HCT116 (cell line): ENCODE measurements around the gene ACVR1. TPM values are rescaled to one million over a fixed set of nuclear protein-coding genes. Genes with fewer than 3 reads are reported as not detected.

ENCODE experiments used
- ATAC-seq: fragments of 200-7000 bp; cut with Tn5 transposase; 2 replicates; pipeline ENCODE4 v1.9.1; 2020; ENCODE audit warnings: mild to moderate bottlenecking, moderate library complexity
- BruUV-seq: library from RNA; stranded (reverse); fragments of 400-500 nt; replicated peaks from 2 replicates; lab custom pipeline; 2021; lab: Mats Ljungman, UMichigan
- CTCF ChIA-PET: fragments of 300-600 bp; sonication (Branson Sonifier 250); formaldehyde crosslinking; loops from one replicate; lab custom pipeline; 2021; ENCODE audit warnings: antibody characterized with exemption; lab: Charles Lee
- POLR2A ChIA-PET: fragments of 300-600, 350-600 bp; sonication (Branson Sonifier 250); formaldehyde crosslinking; loops from one replicate; lab custom pipeline; 2021; ENCODE audit warnings: antibody characterized with exemption; lab: Charles Lee
- RAD21 ChIA-PET, 2 experiments: fragments of 300-600 bp; sonication (Branson Sonifier 250); formaldehyde crosslinking; loops; one replicate each; lab custom pipeline; 2023; ENCODE audit warnings: low total read pairs in 2 of 2; ENCODE audit not compliant: uncharacterized antibody in 2 of 2, unreplicated experiment in 2 of 2, low non-redundant PET in 1 of 2; lab: Charles Lee
- DNase-seq: peaks from one replicate; pipeline ENCODE4 v3.0.0-alpha.2; 2010; ENCODE audit warnings: low read depth, low spot score
- H2AFZ ChIP-seq: fragments of 200-600 bp; shearing (Covaris generic), sonication (generic); 2 replicates; pipeline ENCODE4 v1.6.1; 2017; ENCODE audit warnings: low read depth, mixed run types, mixed read lengths, antibody characterized with exemption, low read length; ENCODE audit not compliant: poor library complexity, severe bottlenecking
- H3K27ac ChIP-seq: 2 replicates; pipeline ENCODE4 v1.5.1; 2012; ENCODE audit warnings: low read depth, low read length
- H3K27me3 ChIP-seq: fragments of 200-600 bp; sonication (generic); 2 replicates; pipeline ENCODE4 v1.6.1; 2016; ENCODE audit warnings: mixed run types, low read length, mixed read lengths; ENCODE audit not compliant: insufficient read depth
- H3K36me3 ChIP-seq, 2 experiments: fragments of 200-500 bp in 1 of 2; fragments of 200-600 bp in 1 of 2; sonication (Bioruptor generic) in 1 of 2; sonication (generic) in 1 of 2; 2 replicates each; pipeline versions ENCODE4 v1.5.1 to v1.6.1; 2014 to 2016; ENCODE audit warnings: low read length in 2 of 2, inconsistent platforms in 1 of 2, mixed read lengths in 1 of 2, mixed run types in 1 of 2; ENCODE audit not compliant: insufficient read depth in 2 of 2, control insufficient read depth in 1 of 2
- H3K4me1 ChIP-seq, 2 experiments: fragments of 200-600 bp in 1 of 2; sonication (generic) in 1 of 2; 2 replicates each; pipeline versions ENCODE4 v1.5.1 to v1.6.1; 2012 to 2017; ENCODE audit warnings: low read length in 2 of 2, inconsistent platforms in 1 of 2, mild to moderate bottlenecking in 1 of 2, mixed read lengths in 1 of 2, mixed run types in 1 of 2, moderate library complexity in 1 of 2; ENCODE audit not compliant: insufficient read depth in 2 of 2, control insufficient read depth in 1 of 2
- H3K4me2 ChIP-seq: fragments of 200-600 bp; sonication (generic); 2 replicates; pipeline ENCODE4 v1.6.1; 2017; ENCODE audit warnings: mixed run types, low read length, mixed read lengths
- H3K4me3 ChIP-seq, 2 experiments: fragments of 200-600 bp in 1 of 2; sonication (generic) in 1 of 2; replicated peaks in 1 of 2; 2 replicates each; pipeline ENCODE4 v1.5.1; 2011 to 2016; ENCODE audit warnings: low read length in 2 of 2, control low read depth in 1 of 2, low read depth in 1 of 2, mild to moderate bottlenecking in 1 of 2, mixed read lengths in 1 of 2, mixed run types in 1 of 2
- H3K79me2 ChIP-seq: fragments of 200-600 bp; sonication (generic); 2 replicates; pipeline ENCODE4 v1.6.1; 2017; ENCODE audit warnings: mild to moderate bottlenecking, mixed run types, low read length, moderate library complexity, mixed read lengths; ENCODE audit not compliant: insufficient read depth
- H3K9ac ChIP-seq: fragments of 200-600 bp; sonication (generic); 2 replicates; pipeline ENCODE4 v1.6.1; 2016; ENCODE audit warnings: low read length, mixed read lengths
- H3K9me2 ChIP-seq: fragments of 200-600 bp; sonication (generic), shearing (Covaris generic); 2 replicates; pipeline ENCODE4 v1.6.1; 2017; ENCODE audit warnings: mixed run types, mild to moderate bottlenecking, moderate library complexity; ENCODE audit not compliant: insufficient read depth
- H3K9me3 ChIP-seq, 2 experiments: fragments of 200-500 bp in 1 of 2; fragments of 200-600 bp in 1 of 2; sonication (Bioruptor generic) in 1 of 2; sonication (generic) in 1 of 2; 2 replicates each; pipeline ENCODE4 v1.6.1; 2014 to 2017; ENCODE audit warnings: low read length in 2 of 2, mixed read lengths in 2 of 2, inconsistent platforms in 1 of 2, low read depth in 1 of 2, mild to moderate bottlenecking in 1 of 2, mixed run types in 1 of 2, moderate library complexity in 1 of 2; ENCODE audit not compliant: control insufficient read depth in 1 of 2, insufficient read depth in 1 of 2
- H4K20me1 ChIP-seq: fragments of 200-600 bp; sonication (generic), shearing (Covaris generic); 2 replicates; pipeline ENCODE4 v1.6.1; 2017; ENCODE audit warnings: mixed run types, mild to moderate bottlenecking, moderate library complexity; ENCODE audit not compliant: insufficient read depth
- CBX3 ChIP-seq: IDR thresholded peaks from 2 replicates; pipeline ENCODE4 v1.6.1; 2012; ENCODE audit warnings: low read depth
- CEBPB ChIP-seq: IDR thresholded peaks from 2 replicates; pipeline ENCODE4 v1.6.1; 2012; ENCODE audit warnings: low read depth
- EGR1 ChIP-seq: IDR thresholded peaks from 2 replicates; pipeline ENCODE4 v1.6.1; 2012; ENCODE audit warnings: low read depth
- ELF1 ChIP-seq: IDR thresholded peaks from 2 replicates; pipeline ENCODE4 v1.6.1; 2012; ENCODE audit warnings: low read depth, borderline replicate concordance
- EZH2 ChIP-seq: fragments of 200-600 bp; sonication (generic); IDR thresholded peaks from 2 replicates; pipeline ENCODE4 v1.6.1; 2017; ENCODE audit warnings: antibody characterized with exemption, mixed run types
- EZH2phosphoT487 ChIP-seq: fragments of 200-600 bp; IDR thresholded peaks from 2 replicates; pipeline ENCODE4 v1.6.1; 2018; ENCODE audit warnings: antibody characterized with exemption, borderline replicate concordance
- FOSL1 ChIP-seq: IDR thresholded peaks from 2 replicates; pipeline ENCODE4 v1.6.1; 2012; ENCODE audit warnings: low read depth
- JUND ChIP-seq: IDR thresholded peaks from 2 replicates; pipeline ENCODE4 v1.6.1; 2012
- POLR2A ChIP-seq: IDR thresholded peaks from 2 replicates; pipeline ENCODE4 v1.7.0; 2011; ENCODE audit warnings: borderline replicate concordance; ENCODE audit not compliant: insufficient read depth, insufficient read length; ENCODE audit errors: extremely low read depth
- POLR2AphosphoS5 ChIP-seq: IDR thresholded peaks from 2 replicates; pipeline ENCODE4 v1.6.1; 2011; ENCODE audit warnings: mild to moderate bottlenecking, low read depth, low read length, moderate library complexity
- RAD21 ChIP-seq: IDR thresholded peaks from 2 replicates; pipeline ENCODE4 v1.6.1; 2012; ENCODE audit warnings: low read depth, mild to moderate bottlenecking
- SIN3A ChIP-seq: IDR thresholded peaks from 2 replicates; pipeline ENCODE4 v1.6.1; 2012; ENCODE audit warnings: low read depth
- SP1 ChIP-seq: IDR thresholded peaks from 2 replicates; pipeline ENCODE4 v1.6.1; 2012; ENCODE audit warnings: low read depth
- YY1 ChIP-seq: IDR thresholded peaks from 2 replicates; pipeline ENCODE4 v1.6.1; 2011; ENCODE audit warnings: low read length, low read depth, moderate library complexity, mild to moderate bottlenecking; ENCODE audit not compliant: insufficient replicate concordance; ENCODE audit errors: extremely low read depth
- ZFX ChIP-seq: fragments of 450-650 bp; IDR thresholded peaks from 2 replicates; pipeline ENCODE4 v1.6.1; 2017
- intact Hi-C: fragments of 100-400 bp; cut with micrococcal nuclease; formaldehyde crosslinking; loops from 2 replicates; pipeline ENCODE4 v1.10.0; 2022
- total RNA-seq: library from RNA; stranded (reverse); gene quantifications from one replicate; pipeline ENCODE4 v1.2.1, GENCODE V29; 2021; ENCODE audit not compliant: unreplicated experiment
- TF ChIP-seq, protein P1 (sequence below): IDR thresholded peaks from 2 replicates; pipeline ENCODE4 v1.6.1; 2012
- TF ChIP-seq, protein P2 (sequence below): IDR thresholded peaks from 2 replicates; pipeline ENCODE4 v1.6.1; 2012
- TF ChIP-seq, protein P3 (sequence below): IDR thresholded peaks from 2 replicates; pipeline ENCODE4 v1.6.1; 2011; ENCODE audit warnings: mild to moderate bottlenecking, low read length, moderate library complexity; ENCODE audit not compliant: insufficient replicate concordance; ENCODE audit errors: extremely low read depth
- TF ChIP-seq, protein P4 (sequence below), 3 experiments: fragments of 200-600 bp in 1 of 3; sonication (generic) in 1 of 3; IDR thresholded peaks in 2 of 3; conservative IDR thresholded peaks in 1 of 3; 2 replicates each; pipeline ENCODE4 v1.5.1; 2012 to 2017; ENCODE audit warnings: low read depth in 2 of 3, low read length in 2 of 3, antibody characterized with exemption in 1 of 3, borderline replicate concordance in 1 of 3, control low read depth in 1 of 3, mild to moderate bottlenecking in 1 of 3, mixed read lengths in 1 of 3, mixed run types in 1 of 3, moderate library complexity in 1 of 3; ENCODE audit not compliant: insufficient read depth in 1 of 3
- TF ChIP-seq, protein P5 (sequence below): IDR thresholded peaks from 2 replicates; pipeline ENCODE4 v1.6.1; 2012; ENCODE audit warnings: low read depth

The ACVR1 gene
- total RNA-seq, 1 experiment from 2014 or later = 16.9 TPM

DNA sequence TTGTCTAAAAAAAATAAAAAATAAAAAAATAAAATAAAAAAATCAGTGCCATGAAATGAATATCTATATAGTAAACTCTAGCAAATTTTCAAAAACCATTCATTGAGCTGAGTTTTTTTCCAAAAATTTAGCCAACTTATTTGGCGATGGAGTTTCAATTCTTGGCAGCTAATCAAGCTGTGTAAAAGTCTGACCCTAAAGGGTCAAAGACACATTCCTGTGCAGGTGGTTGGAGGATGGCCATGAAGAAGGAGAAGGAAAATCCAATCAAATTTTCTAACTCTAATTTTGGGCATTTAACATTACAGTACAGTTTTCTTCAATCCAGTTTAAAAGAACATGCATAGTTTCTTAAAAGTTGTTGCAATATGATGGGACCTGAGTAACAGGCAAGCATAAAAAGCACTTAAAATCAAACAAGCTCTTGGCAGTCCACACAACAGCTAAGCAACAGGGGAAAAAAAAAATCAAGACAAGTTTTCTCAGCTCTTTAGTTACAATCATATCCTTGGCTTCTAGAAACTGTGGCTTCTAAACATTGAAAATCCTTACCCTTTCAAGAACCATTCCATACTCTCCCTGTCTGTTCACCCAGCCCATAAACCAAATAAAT, 54.5 kb downstream of the ACVR1 start:
- H3K4me2 ChIP-seq = no peak overlapping the region
- H3K79me2 ChIP-seq = no peaks in the 10 kb centered on the region
- no peak overlapping the region for H3K27ac ChIP-seq
- no peak overlapping the region for H2AFZ ChIP-seq
- ATAC-seq (no peak), DNase-seq (no peak)
- ChIA-PET POLR2A (no interaction called here), CTCF (no interaction called here), RAD21 (no interaction called here)
- BruUV-seq = no TSS peak
- H3K9ac ChIP-seq = no peak overlapping the region
- no peaks in the 10 kb centered on the region for H4K20me1 ChIP-seq
- no peak overlapping the region for H3K4me3 ChIP-seq
- peaks cover 0 to 2% of the 10 kb centered on the region in 2 experiments; a peak in 1 of 4 replicates for H3K36me3 ChIP-seq
- H3K9me2 ChIP-seq = no peaks in the 10 kb centered on the region
- H3K9me3 ChIP-seq = no peaks in the 10 kb centered on the region
- no peaks in the 10 kb centered on the region for H3K27me3 ChIP-seq
- H3K4me1 ChIP-seq = peaks cover 9 to 10% of the 10 kb centered on the region in 2 experiments; a peak in 3 of 4 replicates
- intact Hi-C loops = no loop called here
- TF ChIP-seq EGR1 (no peak), ZFX (no peak), YY1 (no peak), EZH2 (no peak), FOSL1 (no peak), SP1 (no peak), JUND (no peak), POLR2A (no peak), RAD21 (no peak), ELF1 (no peak), CBX3 (no peak), EZH2phosphoT487 (no peak), POLR2AphosphoS5 (no peak), CEBPB (no peak), SIN3A (no peak)
- TF ChIP-seq, protein P1, sequence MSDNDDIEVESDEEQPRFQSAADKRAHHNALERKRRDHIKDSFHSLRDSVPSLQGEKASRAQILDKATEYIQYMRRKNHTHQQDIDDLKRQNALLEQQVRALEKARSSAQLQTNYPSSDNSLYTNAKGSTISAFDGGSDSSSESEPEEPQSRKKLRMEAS = no peak
- TF ChIP-seq, protein P2, sequence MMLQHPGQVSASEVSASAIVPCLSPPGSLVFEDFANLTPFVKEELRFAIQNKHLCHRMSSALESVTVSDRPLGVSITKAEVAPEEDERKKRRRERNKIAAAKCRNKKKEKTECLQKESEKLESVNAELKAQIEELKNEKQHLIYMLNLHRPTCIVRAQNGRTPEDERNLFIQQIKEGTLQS = no peak
- TF ChIP-seq, protein P3, sequence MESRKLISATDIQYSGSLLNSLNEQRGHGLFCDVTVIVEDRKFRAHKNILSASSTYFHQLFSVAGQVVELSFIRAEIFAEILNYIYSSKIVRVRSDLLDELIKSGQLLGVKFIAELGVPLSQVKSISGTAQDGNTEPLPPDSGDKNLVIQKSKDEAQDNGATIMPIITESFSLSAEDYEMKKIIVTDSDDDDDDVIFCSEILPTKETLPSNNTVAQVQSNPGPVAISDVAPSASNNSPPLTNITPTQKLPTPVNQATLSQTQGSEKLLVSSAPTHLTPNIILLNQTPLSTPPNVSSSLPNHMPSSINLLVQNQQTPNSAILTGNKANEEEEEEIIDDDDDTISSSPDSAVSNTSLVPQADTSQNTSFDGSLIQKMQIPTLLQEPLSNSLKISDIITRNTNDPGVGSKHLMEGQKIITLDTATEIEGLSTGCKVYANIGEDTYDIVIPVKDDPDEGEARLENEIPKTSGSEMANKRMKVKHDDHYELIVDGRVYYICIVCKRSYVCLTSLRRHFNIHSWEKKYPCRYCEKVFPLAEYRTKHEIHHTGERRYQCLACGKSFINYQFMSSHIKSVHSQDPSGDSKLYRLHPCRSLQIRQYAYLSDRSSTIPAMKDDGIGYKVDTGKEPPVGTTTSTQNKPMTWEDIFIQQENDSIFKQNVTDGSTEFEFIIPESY = no peak
- TF ChIP-seq, protein P4, sequence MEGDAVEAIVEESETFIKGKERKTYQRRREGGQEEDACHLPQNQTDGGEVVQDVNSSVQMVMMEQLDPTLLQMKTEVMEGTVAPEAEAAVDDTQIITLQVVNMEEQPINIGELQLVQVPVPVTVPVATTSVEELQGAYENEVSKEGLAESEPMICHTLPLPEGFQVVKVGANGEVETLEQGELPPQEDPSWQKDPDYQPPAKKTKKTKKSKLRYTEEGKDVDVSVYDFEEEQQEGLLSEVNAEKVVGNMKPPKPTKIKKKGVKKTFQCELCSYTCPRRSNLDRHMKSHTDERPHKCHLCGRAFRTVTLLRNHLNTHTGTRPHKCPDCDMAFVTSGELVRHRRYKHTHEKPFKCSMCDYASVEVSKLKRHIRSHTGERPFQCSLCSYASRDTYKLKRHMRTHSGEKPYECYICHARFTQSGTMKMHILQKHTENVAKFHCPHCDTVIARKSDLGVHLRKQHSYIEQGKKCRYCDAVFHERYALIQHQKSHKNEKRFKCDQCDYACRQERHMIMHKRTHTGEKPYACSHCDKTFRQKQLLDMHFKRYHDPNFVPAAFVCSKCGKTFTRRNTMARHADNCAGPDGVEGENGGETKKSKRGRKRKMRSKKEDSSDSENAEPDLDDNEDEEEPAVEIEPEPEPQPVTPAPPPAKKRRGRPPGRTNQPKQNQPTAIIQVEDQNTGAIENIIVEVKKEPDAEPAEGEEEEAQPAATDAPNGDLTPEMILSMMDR (IDR thresholded peaks at IDR 0.05 in 2 of 3, conservative IDR thresholded peaks at IDR 0.05 in 1 of 3; ENCODE audit: borderline replicate concordance in 1 of 3, insufficient read depth in 1 of 3, low read depth in 2 of 3, low read length in 2 of 3) = no peak
- TF ChIP-seq, protein P5, sequence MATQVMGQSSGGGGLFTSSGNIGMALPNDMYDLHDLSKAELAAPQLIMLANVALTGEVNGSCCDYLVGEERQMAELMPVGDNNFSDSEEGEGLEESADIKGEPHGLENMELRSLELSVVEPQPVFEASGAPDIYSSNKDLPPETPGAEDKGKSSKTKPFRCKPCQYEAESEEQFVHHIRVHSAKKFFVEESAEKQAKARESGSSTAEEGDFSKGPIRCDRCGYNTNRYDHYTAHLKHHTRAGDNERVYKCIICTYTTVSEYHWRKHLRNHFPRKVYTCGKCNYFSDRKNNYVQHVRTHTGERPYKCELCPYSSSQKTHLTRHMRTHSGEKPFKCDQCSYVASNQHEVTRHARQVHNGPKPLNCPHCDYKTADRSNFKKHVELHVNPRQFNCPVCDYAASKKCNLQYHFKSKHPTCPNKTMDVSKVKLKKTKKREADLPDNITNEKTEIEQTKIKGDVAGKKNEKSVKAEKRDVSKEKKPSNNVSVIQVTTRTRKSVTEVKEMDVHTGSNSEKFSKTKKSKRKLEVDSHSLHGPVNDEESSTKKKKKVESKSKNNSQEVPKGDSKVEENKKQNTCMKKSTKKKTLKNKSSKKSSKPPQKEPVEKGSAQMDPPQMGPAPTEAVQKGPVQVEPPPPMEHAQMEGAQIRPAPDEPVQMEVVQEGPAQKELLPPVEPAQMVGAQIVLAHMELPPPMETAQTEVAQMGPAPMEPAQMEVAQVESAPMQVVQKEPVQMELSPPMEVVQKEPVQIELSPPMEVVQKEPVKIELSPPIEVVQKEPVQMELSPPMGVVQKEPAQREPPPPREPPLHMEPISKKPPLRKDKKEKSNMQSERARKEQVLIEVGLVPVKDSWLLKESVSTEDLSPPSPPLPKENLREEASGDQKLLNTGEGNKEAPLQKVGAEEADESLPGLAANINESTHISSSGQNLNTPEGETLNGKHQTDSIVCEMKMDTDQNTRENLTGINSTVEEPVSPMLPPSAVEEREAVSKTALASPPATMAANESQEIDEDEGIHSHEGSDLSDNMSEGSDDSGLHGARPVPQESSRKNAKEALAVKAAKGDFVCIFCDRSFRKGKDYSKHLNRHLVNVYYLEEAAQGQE = no peak
